H1 (cell line): ENCODE measurements around the gene NACAD. TPM values are rescaled to one million over a fixed set of nuclear protein-coding genes. Genes with fewer than 3 reads are reported as not detected.

Experiments
- GABPA ChIP-seq: IDR thresholded peaks from 2 replicates; pipeline ENCODE4 v1.6.1; 2011; ENCODE audit warnings: mild to moderate bottlenecking, low read length, moderate library complexity, borderline replicate concordance; ENCODE audit not compliant: insufficient read depth
- TAF1 ChIP-seq: IDR thresholded peaks from 2 replicates; pipeline ENCODE4 v1.6.1; 2011; ENCODE audit warnings: mild to moderate bottlenecking, low read depth, low read length
- TBP ChIP-seq: IDR thresholded peaks from 2 replicates; pipeline ENCODE4 v1.6.1; 2011; ENCODE audit warnings: low read depth, low read length, improper control_type of control experiment
- TEAD4 ChIP-seq: IDR thresholded peaks from 2 replicates; pipeline ENCODE4 v1.6.1; 2012; ENCODE audit warnings: low read depth, low read length, inconsistent platforms, mixed read lengths
- polyA plus RNA-seq, 7 experiments: library from polyadenylated mRNA; depleted of rRNA in 3 of 7; stranded (reverse) in 5 of 7; unstranded in 2 of 7; fragments of >200 nt in 5 of 7; fragments of 200-250 nt in 2 of 7; gene quantifications; 1 replicate in 5 of 7; 2 replicates in 1 of 7; 4 replicates in 1 of 7; pipeline versions ENCODE4 v1.2.1 to v1.2.3, GENCODE V29; 2011 to 2013; ENCODE audit warnings: missing spikeins in 2 of 7, mixed read lengths in 2 of 7
- total RNA-seq: library from RNA; stranded (reverse); fragmentation: NEBNext Ultra II Directional; extraction: Animal tissue kit (Norgen Biotek cat#: 25700); gene quantifications from 2 replicates; pipeline ENCODE4 v1.2.1, GENCODE V29; 2021
- TF ChIP-seq, protein P1 (sequence below): fragments of 300-600 bp; sonication (generic); IDR thresholded peaks from 2 replicates; pipeline ENCODE4 v1.7.1; 2012; ENCODE audit warnings: low read length, moderate library complexity, mild to moderate bottlenecking, inconsistent platforms; ENCODE audit not compliant: insufficient replicate concordance

The NACAD gene
- total and polyA plus RNA-seq, 2 of the 8 experiments (the other 6 are each of a cell fraction or from before 2014, with no cell fraction given): 1.3 to 6.0 TPM

DNA sequence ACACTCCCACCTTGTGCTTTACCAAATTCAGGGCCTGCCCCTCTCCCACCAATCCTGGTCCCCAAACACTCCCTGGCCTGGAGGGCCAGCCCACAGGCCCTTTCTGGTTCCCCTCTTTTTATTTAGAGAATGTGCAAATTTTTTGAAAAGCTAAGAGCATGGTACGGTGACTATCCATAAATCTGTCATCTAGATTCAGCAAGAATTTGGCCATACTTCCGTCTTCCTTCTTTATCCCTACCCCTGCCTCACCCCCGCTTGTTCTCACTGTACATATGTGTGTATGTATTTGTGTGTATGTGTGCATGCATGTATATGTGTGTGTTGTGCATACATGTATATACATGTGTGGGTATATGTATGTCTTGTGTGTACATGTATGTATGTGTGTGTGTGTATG lies 30.8 kb upstream of the NACAD start (continued):
- TF ChIP-seq, protein P1, sequence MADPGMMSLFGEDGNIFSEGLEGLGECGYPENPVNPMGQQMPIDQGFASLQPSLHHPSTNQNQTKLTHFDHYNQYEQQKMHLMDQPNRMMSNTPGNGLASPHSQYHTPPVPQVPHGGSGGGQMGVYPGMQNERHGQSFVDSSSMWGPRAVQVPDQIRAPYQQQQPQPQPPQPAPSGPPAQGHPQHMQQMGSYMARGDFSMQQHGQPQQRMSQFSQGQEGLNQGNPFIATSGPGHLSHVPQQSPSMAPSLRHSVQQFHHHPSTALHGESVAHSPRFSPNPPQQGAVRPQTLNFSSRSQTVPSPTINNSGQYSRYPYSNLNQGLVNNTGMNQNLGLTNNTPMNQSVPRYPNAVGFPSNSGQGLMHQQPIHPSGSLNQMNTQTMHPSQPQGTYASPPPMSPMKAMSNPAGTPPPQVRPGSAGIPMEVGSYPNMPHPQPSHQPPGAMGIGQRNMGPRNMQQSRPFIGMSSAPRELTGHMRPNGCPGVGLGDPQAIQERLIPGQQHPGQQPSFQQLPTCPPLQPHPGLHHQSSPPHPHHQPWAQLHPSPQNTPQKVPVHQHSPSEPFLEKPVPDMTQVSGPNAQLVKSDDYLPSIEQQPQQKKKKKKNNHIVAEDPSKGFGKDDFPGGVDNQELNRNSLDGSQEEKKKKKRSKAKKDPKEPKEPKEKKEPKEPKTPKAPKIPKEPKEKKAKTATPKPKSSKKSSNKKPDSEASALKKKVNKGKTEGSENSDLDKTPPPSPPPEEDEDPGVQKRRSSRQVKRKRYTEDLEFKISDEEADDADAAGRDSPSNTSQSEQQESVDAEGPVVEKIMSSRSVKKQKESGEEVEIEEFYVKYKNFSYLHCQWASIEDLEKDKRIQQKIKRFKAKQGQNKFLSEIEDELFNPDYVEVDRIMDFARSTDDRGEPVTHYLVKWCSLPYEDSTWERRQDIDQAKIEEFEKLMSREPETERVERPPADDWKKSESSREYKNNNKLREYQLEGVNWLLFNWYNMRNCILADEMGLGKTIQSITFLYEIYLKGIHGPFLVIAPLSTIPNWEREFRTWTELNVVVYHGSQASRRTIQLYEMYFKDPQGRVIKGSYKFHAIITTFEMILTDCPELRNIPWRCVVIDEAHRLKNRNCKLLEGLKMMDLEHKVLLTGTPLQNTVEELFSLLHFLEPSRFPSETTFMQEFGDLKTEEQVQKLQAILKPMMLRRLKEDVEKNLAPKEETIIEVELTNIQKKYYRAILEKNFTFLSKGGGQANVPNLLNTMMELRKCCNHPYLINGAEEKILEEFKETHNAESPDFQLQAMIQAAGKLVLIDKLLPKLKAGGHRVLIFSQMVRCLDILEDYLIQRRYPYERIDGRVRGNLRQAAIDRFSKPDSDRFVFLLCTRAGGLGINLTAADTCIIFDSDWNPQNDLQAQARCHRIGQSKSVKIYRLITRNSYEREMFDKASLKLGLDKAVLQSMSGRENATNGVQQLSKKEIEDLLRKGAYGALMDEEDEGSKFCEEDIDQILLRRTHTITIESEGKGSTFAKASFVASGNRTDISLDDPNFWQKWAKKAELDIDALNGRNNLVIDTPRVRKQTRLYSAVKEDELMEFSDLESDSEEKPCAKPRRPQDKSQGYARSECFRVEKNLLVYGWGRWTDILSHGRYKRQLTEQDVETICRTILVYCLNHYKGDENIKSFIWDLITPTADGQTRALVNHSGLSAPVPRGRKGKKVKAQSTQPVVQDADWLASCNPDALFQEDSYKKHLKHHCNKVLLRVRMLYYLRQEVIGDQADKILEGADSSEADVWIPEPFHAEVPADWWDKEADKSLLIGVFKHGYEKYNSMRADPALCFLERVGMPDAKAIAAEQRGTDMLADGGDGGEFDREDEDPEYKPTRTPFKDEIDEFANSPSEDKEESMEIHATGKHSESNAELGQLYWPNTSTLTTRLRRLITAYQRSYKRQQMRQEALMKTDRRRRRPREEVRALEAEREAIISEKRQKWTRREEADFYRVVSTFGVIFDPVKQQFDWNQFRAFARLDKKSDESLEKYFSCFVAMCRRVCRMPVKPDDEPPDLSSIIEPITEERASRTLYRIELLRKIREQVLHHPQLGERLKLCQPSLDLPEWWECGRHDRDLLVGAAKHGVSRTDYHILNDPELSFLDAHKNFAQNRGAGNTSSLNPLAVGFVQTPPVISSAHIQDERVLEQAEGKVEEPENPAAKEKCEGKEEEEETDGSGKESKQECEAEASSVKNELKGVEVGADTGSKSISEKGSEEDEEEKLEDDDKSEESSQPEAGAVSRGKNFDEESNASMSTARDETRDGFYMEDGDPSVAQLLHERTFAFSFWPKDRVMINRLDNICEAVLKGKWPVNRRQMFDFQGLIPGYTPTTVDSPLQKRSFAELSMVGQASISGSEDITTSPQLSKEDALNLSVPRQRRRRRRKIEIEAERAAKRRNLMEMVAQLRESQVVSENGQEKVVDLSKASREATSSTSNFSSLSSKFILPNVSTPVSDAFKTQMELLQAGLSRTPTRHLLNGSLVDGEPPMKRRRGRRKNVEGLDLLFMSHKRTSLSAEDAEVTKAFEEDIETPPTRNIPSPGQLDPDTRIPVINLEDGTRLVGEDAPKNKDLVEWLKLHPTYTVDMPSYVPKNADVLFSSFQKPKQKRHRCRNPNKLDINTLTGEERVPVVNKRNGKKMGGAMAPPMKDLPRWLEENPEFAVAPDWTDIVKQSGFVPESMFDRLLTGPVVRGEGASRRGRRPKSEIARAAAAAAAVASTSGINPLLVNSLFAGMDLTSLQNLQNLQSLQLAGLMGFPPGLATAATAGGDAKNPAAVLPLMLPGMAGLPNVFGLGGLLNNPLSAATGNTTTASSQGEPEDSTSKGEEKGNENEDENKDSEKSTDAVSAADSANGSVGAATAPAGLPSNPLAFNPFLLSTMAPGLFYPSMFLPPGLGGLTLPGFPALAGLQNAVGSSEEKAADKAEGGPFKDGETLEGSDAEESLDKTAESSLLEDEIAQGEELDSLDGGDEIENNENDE: no peak
- no peak for TF ChIP-seq GABPA
- no peak for TF ChIP-seq TAF1
- TF ChIP-seq TBP: no peak
- TF ChIP-seq TEAD4: no peak
